ENCODE data around the gene TMEM108.

DNA sequence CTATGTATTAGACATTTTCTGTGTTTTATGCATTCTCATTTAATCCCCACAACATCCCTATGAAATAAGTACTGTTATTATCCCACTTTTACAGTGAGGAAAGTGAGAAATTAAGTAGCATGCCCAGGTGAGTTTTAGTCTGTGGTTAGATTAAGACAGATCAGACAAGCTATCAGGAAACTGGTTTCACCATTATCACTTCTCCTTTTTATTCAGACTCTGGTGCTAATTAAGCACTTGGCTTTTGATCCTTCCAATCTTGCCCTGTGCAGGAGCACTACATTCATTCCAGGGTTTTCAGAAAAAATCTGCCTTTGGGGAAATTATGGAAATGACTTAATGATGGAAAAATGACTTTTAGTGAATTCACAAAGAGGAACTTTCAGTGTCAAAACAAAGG, 115.2 kb downstream of the TMEM108 start:
- no peak for TF ChIP-seq YY1 (IDR thresholded peaks at IDR 0.05; ENCODE audit: insufficient read depth, insufficient read length)
- no peak for TF ChIP-seq ZNF274 (IDR thresholded peaks at IDR 0.05; ENCODE audit: low read depth, low read length)
- no peak for TF ChIP-seq SUZ12 (IDR thresholded peaks at IDR 0.05; ENCODE audit: extremely low read depth, insufficient read depth, insufficient read length)

All from NT2/D1 (cell line).